GM18499 (cell line): Measurements from ENCODE around the gene EWSR1.

ENCODE experiments used
- ATAC-seq: cut with Tn5 transposase; IDR thresholded peaks from one replicate; pipeline ENCODE4 v1.9.1; 2021; ENCODE audit warnings: moderate number of reproducible peaks; ENCODE audit not compliant: insufficient read depth, unreplicated experiment

EWSR1 gene

DNA sequence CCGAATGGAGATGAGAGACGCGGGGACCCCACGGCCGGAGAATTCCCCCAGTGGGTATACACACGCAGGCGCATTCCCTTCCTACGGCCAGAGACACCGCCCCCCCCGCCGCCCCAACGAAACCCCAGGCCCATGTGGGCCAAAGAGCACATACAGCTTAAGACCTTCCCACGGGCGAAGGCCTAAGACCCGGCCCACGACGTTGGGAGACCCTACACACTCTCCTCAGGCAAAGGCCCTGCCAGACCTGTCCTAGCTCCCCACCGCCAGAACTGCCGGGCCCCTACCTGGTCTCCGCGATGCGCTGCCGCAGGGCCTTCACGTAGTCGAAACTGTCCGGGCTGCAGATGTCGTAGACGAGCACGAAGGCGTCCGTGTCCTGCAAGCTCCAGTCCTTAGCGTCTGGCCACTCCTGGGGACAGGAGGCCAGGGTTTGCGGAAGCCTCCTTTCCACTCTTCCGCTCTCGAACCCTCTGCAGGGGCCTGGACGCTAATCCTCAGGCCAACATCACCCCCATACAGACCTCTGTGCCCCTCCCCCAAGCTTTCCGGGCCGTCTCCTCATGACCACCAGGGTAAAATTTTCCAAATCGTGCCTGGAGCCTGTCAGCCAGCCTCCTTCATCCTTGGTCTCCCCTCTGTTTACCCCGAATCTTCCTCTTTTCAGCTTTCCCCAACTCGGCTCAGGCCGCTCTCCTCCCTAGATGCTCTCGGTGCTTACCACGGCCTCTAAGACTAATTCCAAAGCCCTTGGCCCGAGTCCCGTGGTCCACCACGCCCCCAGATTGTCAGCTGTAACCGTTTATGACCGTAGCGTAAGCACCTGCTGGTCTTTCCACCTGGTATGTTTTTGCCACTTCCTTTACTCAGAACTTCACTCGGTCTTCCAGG lies 45.8 kb downstream of the EWSR1 start:
- ATAC-seq: no peak

DNA sequence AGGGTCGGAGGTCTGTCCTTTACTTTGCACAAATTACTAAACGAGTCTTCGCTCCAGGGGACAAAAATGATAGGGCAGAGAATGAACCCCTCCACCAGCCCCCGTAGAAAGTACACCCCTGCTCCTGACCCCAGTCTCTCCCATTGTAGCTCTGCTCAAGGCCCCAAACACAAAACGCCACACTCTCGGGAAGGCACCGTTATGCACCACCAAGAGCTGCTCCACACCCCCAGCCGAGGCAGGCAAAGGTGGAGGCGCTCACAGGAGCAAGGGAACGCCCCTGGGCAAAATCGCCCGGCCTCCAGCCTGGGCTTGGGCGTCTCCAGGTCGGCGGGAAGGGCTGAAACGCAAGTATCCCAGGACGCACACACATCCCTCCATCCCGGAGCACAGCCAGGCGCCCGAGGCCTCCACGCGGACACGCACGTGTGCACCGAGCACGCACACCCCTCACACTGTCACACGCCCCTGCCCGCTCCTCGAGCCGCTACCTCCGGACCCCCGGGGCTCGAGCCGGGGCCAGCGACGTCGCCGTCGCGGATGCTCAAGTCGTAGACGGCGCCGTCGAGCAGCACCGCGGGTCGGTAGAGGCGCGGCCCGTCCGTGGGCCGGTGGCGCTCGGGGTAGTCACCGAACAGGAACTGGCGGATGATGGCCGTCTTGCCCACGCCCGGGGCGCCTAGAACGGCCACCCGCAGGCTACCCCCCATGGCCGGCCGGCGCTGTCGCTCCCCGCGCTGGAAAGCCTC lies 46.6 kb downstream of the EWSR1 start:
- no peak for ATAC-seq

DNA sequence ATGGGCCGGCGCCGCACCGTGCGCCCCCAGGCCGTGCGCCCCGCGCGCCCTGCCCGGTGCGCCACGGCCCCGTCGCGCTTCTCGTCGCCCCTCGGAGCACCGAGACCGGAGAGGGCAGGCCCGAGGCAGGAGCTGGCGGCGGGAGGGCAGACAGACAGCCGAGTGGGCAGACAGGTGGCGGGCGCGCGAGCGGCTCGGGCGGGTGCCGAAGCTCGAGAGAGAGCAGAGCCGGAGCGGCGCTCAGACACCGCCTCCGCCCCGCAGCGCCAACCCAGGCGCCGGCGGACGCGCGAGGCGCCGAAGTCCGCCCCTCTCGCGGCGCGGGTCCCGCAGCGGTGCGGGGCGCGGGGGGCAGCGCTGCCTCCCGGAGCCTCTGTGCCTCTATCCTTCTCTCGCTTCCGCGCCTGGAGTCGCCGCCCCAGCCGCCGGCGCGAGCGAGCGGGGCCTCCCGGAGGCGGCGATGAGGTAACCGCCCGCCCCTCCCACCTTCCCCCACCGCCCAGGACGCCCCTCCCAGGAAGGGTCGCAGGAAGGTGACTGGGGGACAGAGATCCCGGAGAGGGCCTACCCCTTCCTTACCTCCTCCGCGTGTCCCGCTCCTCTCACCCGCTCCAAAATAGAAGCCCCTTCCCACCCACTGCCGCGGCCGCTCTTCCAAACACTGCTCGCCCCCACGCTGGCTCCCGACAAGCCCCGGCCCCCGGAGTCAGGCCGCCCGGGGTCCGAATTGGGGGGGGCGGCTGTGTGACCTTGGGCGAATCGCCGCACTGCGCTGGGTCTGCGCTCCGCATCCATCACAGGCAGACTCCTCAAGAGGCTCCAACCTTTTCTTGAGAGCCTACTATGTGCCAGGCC lies 47.4 kb downstream of the EWSR1 start, which contains the start of gene RASL10A:
TSS of gene RASL10A (minus strand) at position 412 of the 855 bp plus-strand sequence. CDS start 451 bp downstream, outside the sequence.
- no peak for ATAC-seq

DNA sequence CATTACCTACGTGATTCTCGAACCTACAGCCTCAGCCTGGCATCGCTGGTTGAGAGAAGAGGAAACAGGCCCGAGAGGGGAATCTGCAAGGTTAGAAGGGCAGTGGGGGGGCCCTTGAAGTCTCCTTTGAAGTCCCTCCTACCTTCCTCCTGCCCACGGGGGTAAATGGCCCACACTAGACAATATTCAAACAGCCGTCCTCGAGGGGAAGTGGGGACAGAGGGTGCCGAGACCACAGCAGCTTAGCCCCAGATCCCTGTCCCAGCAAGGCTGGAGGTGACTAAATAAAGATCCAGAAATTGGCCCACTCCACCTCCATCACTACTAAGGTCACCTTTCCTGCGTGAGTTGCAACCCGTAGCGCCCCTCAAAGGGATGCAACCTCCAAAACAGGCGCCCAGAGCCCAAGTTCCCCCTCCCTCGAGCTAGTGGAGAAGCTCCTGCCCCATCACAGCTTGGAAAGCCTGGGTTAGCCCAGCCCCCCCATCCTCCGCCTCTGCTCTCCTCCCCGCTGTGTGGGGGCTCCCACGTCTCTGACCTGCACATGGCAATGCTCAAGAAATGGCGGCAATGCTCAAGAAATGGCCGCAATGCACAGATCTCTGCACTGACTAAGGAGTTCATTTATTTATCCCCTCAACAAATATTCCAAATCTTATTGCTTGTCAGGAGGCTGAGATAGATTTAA lies 48.2 kb downstream of the EWSR1 start:
- no peak for ATAC-seq

DNA sequence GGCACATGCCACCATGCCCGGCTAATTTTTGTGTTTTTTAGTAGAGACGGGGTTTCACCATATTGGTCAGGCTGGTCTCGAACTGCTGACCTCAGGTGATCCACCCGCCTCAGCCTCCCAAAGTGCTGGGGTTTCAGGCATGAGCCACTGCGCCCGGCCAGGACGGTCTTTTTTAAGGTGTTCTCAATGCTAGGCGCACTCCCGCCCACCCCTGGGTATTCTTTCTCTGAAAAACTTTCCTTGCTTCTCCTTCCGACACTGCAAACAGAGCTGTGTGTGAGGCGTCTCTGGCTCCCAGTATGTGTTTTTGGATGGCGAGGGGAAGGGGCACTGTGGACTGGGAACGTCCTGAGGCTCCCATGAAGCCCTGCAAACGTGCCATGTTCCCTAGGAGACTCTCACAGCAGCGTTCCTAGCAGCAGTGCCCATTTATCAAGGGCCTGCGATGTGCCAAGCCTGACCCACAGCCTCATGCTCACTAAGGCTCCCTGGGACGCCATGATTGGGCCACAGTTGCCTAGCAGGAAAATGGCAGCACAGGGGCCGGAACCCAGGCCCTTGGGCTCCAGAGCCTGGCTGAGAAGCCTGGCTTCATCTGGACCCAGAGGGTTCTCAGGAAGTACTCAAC lies 49.9 kb downstream of the EWSR1 start:
- ATAC-seq: no peak

DNA sequence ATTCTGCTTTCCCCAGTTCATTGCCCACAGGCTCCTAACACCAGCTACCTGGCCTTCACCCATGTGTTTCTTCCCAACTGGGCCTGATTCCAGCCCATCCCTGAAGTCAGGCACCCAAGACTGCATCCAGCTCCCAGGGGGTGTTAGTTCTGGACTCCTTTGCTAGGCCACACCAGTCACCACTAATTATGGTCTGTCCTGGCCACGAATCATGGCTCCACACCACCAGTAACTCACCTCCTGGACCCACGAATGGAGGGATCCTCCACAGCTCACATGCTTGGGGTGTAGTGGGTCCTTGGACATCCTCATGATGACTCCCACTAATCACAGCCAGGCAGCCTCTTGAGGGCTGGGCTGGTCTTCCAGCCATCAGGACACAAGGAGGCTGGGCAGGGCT lies 51.0 kb downstream of the EWSR1 start:
- no peak for ATAC-seq

DNA sequence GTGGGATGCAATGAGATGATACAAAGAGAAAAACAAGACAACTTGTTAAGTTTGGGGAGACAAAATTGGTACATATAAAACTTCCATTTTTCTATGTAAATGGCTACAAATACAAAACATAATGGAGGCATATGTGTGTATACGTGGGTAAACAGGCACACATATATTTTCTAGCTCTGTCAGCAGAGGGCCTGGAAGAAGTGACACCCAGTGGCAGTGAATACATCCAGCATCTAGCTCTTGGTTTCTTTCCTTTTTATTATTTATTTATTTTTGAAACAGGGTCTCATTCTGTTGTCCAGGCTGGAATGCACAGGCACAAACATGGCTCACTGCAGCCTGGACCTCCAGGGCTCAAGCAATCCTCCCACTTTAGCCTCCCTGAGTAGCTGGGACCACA lies 52.5 kb downstream of the EWSR1 start:
- ATAC-seq: no peak

DNA sequence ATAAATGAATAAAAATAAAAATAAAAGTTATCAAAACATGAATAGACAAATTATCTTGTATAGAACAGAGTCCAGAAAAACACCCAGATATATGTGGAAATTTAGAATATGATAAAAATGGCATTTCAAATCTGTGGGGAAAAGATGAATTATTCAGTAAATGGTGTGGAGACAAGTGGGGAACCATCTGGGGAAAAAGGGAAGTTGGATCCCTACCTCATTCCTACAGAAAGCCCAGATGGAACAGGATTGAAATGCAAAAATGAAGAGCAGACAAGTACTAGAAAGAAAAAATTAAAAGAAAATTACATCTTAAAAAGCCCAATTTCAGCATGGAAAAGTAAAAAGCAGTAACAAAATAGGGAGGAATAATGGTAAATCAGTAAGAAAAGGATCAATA lies 55.6 kb downstream of the EWSR1 start:
- no peak for ATAC-seq

DNA sequence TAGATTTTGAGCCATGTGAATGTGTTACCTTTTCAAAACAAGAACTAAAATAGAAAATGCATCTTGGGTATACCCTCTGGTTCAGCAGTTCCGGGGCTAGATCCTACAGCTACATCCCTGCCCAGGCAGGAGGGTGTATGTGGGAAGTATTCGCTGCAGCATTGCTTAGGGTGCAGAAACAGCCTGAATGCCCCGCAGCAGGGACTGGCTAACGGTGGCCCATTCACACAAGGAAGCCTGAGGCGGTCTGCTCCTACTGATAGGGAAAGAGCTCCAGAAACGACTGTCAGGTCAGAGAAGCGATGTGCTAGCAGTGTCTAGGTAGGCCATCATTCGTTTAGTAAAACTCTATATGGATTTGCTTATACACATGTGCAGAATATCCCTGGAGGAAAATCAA lies 57.3 kb downstream of the EWSR1 start:
- ATAC-seq: no peak

DNA sequence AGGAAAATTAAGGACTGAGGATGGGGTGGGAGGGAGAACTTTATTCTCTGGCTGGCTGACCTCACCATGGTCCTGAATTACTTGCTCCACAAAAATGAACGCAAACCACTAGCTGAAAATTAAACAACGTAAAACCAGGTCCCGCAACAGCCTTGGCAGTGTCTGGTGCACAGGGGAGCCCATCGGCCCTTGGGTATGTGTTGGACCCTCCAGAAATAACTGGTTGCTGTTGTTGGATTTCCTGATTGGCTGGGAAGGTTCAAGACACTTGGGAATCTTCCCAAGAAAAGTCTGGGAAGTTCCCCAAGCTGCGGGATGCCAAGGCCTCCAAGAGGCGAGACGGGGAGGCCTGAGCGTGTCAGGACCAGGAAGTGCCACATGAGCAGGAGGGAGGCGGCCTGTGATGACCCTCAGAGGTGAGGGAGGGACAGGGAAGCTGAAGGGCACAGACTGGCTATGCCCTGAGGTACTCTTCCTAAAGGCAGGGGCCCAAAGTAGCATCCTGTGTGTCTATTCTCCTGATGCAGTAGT lies 57.8 kb downstream of the EWSR1 start:
- no peak for ATAC-seq

DNA sequence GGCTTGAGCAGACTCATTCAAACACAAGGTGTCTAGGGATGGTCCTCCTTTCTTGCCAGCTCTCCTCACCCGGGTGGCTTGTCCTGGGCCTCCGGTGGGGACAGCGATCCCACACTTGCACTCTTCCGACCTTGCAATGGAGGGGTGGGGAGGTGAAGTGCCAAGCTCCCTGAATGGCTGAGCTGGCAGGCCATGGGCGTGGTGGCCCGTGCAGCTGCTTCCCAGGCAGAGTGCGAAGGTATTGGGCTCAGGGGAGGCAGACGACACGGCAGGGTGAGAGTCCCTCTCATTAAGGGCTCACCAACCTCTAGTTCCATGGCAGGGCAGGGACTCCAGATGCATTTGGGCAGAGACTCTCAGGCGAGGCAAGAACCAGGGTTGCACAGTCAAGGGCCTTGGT lies 58.4 kb downstream of the EWSR1 start:
- no peak for ATAC-seq

DNA sequence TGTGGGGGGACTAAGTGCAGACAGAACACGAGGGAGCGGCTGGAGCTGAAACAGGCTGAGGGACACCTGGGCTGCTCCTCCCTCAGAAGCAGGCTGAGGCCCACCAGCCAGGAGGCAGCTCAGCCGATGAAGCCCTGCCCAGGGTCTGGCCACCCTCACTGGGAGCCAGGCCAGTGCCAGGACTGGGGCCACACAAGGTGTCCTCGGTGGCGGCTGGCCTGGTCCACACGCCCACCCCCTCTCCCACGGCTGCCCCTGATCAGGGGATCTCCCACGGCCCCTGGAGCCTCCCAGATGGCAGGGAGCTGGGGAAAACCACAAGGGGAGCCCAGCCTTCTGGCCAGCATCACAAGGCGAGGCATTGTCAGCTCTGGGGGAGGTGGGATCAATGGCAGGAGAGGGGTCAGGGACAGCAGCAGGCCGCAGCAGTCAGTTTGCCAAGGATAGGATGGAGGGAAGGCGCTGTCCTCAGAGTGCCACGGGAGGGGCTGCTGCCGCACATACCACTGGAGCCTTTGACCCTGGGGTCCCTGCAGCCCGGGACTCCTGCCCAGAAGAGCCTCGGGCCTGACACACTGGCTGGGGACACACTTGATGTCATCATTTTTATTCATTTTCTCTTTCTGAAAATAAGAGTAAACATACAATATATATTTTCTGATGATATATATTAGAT lies 59.2 kb downstream of the EWSR1 start:
- ATAC-seq: no peak

DNA sequence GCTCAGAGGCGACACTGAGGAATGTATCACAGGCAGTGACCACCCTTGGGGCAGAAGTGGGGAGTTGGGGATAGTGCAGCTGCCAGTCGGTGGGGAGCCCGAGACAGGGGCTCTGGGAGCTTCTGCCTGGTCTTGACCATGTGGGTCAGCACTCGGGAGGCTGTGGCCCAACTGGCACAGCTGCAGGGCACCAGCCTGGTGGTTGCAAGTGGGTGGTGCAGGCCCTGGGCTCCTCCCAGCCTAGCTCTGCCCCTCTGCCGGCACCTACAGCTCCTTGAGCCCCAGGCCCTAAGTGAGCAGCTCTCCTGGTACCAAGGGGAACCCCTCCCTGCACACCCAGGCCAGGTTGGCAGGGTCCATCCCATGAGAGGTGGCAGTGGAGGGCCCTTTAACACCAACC lies 60.0 kb downstream of the EWSR1 start:
- no peak for ATAC-seq

DNA sequence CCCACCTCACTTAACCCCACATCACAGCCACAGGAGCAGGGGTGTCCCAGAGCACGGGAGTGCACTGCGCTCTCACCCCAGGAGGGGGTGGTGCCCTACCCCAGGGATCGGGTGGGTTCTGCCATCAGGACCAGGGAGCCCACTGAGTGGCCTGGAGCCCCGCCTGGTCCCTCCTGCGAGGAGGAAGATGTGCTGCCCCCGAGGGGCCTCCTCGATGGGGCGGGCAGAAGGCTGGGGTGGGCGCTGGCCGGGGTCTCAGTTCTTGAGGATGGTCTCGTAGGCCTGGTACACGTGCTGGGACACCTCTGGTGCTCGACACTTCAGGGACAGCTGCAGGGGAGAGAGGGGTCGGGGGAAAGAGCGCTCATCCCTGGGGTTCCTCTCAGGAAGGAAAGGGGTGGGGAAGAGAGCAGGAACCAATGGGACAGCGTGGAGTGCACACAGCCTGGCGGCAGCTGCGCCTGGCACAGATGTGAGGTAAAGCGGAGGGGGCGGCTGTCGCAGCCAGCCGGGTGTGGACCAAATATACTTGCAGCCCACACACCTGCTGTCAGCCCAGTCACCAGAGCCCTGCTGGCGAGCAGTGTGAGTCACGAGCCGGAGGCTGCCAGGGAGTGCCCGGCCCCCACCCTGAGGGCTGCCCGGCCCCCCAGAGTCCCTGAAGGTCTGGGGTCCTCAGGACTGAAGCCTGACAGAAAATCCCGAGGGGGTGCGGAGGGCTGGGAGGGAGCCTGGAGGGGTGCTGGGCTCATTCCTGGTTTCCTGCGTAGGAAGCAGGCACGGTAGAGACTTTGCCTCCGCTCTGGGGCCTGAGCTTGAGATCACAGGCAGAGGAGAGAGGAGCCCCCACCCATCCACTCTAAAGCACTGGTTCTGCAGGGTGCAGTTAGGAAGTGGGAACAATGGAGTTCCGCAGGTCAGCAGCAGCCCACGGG lies 60.8 kb downstream of the EWSR1 start:
- ATAC-seq: no peak

DNA sequence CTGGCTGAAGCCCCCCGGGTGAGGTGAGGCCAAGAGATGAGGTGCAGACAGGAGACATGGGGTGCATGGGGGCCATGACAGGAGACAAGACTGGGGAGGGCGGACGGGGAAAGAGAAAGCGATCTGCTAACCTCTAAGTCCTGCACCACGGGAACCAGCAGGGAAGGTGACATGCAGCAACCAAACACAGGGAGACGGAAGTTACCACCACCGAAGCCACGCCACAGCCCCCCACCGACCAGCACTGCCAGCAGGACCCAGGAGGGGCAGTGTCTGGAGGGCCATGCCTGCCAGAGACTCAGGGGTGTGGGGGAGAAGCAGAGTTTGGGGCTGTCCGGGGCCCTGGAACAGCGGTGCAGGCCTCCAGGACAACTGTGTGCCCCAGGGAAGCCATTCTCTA lies 61.5 kb downstream of the EWSR1 start:
- ATAC-seq: no peak

DNA sequence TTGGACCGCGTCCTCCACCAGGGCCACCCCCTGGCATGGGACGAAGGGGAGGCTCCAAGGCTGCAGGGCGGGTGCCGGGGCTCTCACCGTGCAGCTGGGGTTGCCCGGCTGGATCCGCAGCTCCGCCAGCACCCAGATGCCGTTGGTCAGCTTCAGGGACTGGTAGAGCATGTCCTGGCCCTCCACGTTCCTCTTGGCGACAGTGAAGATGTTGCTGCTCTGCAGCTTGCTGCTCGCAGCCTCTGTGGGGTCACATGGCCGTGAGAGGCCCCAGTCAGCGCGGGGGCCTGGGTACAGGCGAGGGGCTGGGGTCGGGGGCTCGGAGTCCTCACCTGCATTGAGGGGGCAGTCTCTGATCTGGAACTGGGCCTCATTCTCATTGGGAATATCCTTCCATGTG lies 62.2 kb downstream of the EWSR1 start:
- ATAC-seq: no peak

DNA sequence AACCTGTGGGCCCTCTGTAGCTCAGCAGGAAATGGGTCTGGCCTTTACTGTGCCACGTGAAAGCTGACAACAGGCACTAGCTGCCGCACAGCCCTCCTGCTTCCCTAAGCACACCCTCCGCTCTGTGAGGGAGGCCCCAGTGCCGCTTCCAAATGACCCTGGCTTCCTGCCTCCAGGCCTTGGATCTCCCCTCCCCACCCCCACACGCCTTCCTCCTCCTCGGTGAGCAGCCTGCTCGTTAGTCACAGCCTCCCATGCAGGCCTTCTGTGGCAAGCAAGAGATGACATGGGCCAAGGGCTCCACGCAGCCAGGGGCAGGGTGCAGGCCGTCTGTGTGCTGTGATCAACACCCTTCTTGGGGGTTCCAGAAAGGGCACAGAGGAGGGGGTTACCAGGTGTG lies 62.7 kb downstream of the EWSR1 start:
- no peak for ATAC-seq

DNA sequence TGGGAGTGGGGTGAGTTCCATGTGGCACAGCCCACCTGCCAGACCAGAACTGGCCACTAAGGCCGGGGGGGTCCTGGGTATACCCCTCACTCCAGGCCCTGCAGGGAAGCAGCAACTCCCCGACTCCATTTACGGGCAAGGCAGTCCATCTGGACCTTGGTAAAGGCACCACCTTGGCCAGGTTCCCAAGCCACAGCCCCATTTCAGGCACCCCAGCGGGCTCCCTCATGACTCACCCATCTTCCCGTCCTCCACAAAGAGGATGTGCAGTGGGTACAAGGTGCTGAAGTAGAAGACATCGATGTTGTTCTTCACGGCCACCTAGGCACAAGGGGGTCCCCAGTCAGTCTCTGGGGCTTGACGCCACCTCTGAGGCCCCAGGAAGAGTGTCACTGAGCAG lies 63.1 kb downstream of the EWSR1 start:
- ATAC-seq: no peak
